ENCODE measurements around the gene NPHP4.

The NPHP4 gene

GRCh38 chr1:5938101-5938646 lies 54.1 kb downstream of the NPHP4 start:
- no peak overlapping the region for H3K4me2 ChIP-seq (ENCODE audit: low read length)
- no peaks in the 10 kb centered on the region for H4K20me1 ChIP-seq (ENCODE audit: control insufficient read depth, insufficient read depth, low read depth, low read length)
- no peaks in the 10 kb centered on the region for H3K27me3 ChIP-seq (ENCODE audit: control insufficient read depth, low read length)
- no peak for TF ChIP-seq EZH2phosphoT487 (IDR thresholded peaks at IDR 0.05; ENCODE audit: borderline replicate concordance, low read length)
- TF ChIP-seq, protein P1, sequence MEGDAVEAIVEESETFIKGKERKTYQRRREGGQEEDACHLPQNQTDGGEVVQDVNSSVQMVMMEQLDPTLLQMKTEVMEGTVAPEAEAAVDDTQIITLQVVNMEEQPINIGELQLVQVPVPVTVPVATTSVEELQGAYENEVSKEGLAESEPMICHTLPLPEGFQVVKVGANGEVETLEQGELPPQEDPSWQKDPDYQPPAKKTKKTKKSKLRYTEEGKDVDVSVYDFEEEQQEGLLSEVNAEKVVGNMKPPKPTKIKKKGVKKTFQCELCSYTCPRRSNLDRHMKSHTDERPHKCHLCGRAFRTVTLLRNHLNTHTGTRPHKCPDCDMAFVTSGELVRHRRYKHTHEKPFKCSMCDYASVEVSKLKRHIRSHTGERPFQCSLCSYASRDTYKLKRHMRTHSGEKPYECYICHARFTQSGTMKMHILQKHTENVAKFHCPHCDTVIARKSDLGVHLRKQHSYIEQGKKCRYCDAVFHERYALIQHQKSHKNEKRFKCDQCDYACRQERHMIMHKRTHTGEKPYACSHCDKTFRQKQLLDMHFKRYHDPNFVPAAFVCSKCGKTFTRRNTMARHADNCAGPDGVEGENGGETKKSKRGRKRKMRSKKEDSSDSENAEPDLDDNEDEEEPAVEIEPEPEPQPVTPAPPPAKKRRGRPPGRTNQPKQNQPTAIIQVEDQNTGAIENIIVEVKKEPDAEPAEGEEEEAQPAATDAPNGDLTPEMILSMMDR (IDR thresholded peaks at IDR 0.05; ENCODE audit: low read depth, low read length, poor library complexity, severe bottlenecking) = no peak
- H3K36me3 ChIP-seq (ENCODE audit: control insufficient read depth, low read length) = no peaks in the 10 kb centered on the region
- no peaks in the 10 kb centered on the region for H3K79me2 ChIP-seq (ENCODE audit: control insufficient read depth, low read length)
- no peaks in the 10 kb centered on the region for H3K4me1 ChIP-seq (ENCODE audit: control insufficient read depth, low read length)
- no peaks in the 10 kb centered on the region for H3F3A ChIP-seq (ENCODE audit: control insufficient read depth, insufficient read depth)
- no peak overlapping the region for H3K4me3 ChIP-seq (ENCODE audit: low read length)
- H3K27ac ChIP-seq (ENCODE audit: low read depth, low read length) = no peak overlapping the region
- no peaks in the 10 kb centered on the region for H3K9me3 ChIP-seq (ENCODE audit: control insufficient read depth, insufficient read depth, low read length)
- H3K9me2 ChIP-seq (replicated peaks; ENCODE audit: control insufficient read depth, low read length) = no peaks in the 10 kb centered on the region

DNA sequence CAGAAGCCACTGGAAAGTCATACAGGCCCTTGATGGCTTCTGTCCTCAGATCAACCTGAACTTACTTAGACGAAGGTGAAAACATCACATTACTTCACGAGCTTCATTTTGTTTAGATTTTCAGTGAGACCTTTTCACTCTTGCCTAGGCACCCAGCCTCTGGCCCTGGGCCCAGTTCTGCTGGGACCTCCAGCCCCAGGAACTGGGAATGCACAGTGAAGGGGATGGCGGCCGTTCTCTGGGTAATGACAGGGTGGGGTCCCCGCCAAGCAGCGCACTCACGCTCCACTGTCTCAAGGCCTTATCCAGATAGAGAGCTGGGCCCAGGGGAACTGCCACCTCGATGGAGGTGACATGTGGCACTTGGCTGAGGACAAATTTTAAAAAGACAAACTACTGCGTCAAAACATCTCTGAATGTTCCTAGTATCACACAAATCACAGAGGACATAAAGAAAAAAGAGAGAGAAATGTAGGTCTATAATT lies 54.8 kb downstream of the NPHP4 start:
- Histone ChIP-seq H3F3A (ENCODE audit: control insufficient read depth, insufficient read depth) (no peaks in the 10 kb centered on the region), H3K27me3 (ENCODE audit: control insufficient read depth, low read length) (no peaks in the 10 kb centered on the region), H3K79me2 (ENCODE audit: control insufficient read depth, low read length) (no peaks in the 10 kb centered on the region), H3K4me3 (ENCODE audit: low read length) (no peak overlapping the region), H3K4me1 (ENCODE audit: control insufficient read depth, low read length) (no peaks in the 10 kb centered on the region), H3K9me3 (ENCODE audit: control insufficient read depth, insufficient read depth, low read length) (no peaks in the 10 kb centered on the region), H3K4me2 (ENCODE audit: low read length) (no peak overlapping the region), H4K20me1 (ENCODE audit: control insufficient read depth, insufficient read depth, low read depth, low read length) (no peaks in the 10 kb centered on the region), H3K9me2 (replicated peaks; ENCODE audit: control insufficient read depth, low read length) (no peaks in the 10 kb centered on the region), H3K36me3 (ENCODE audit: control insufficient read depth, low read length) (no peaks in the 10 kb centered on the region; the same call in 1 of the 2 replicates), H3K27ac (ENCODE audit: low read depth, low read length) (no peak overlapping the region)
- TF ChIP-seq EZH2phosphoT487 (IDR thresholded peaks at IDR 0.05; ENCODE audit: borderline replicate concordance, low read length) = no peak
- TF ChIP-seq, protein P1 (IDR thresholded peaks at IDR 0.05; ENCODE audit: low read depth, low read length, poor library complexity, severe bottlenecking) = no peak

DNA sequence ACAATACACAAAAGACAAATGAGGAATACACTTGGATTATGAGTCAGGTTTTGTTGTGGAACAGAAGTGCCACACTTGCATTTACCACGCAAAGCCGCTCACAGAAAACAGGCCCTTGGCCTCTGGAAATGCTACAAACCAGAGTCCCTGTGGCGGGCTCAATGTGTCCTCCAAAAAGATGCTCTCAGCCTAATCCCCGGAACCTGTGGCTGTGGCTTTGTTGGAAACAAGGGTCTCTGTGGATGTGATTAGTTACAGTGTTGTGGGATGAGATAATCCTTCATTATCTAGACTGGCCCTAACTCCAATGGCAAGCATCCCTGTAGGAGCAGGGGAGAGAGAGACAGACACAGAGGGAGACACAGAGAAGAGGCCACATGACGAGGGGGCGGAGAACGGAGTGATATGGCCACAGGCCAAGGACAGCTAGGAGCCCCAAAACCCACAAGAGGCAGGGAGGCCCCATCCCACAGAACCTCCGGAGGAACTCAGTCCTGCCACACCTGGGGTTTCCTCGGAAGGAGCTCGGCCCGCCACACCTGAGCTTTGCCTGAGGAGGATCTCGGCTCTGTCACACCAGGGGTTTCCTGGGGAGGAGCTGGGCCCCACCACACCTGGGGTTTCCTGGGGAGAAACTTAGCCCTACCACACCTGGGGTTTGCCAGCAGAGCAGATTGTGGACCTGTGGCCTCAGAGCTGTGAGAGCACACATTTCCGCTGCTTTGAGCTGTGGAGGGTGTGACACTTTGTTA lies 55.4 kb downstream of the NPHP4 start:
- no peak overlapping the region for H3K27ac ChIP-seq (ENCODE audit: low read depth, low read length)

More for the DNA sequence above, 55.4 kb downstream of the NPHP4 start:
- H3K79me2 ChIP-seq (ENCODE audit: control insufficient read depth, low read length) = no peaks in the 10 kb centered on the region
- no peaks in the 10 kb centered on the region for H3K27me3 ChIP-seq (ENCODE audit: control insufficient read depth, low read length)
- TF ChIP-seq, protein P1 (IDR thresholded peaks at IDR 0.05; ENCODE audit: low read depth, low read length, poor library complexity, severe bottlenecking) = no peak
- TF ChIP-seq EZH2phosphoT487 (IDR thresholded peaks at IDR 0.05; ENCODE audit: borderline replicate concordance, low read length) = no peak
- peaks cover 3% of the 10 kb centered on the region; the same call in 1 of the 2 replicates for H3K36me3 ChIP-seq (ENCODE audit: control insufficient read depth, low read length)
- no peaks in the 10 kb centered on the region for H3K4me1 ChIP-seq (ENCODE audit: control insufficient read depth, low read length)
- no peaks in the 10 kb centered on the region for H3F3A ChIP-seq (ENCODE audit: control insufficient read depth, insufficient read depth)
- no peaks in the 10 kb centered on the region for H3K9me2 ChIP-seq (replicated peaks; ENCODE audit: control insufficient read depth, low read length)
- no peaks in the 10 kb centered on the region for H3K9me3 ChIP-seq (ENCODE audit: control insufficient read depth, insufficient read depth, low read length)
- H3K4me3 ChIP-seq (ENCODE audit: low read length) = no peak overlapping the region
- no peaks in the 10 kb centered on the region for H4K20me1 ChIP-seq (ENCODE audit: control insufficient read depth, insufficient read depth, low read depth, low read length)
- H3K4me2 ChIP-seq (ENCODE audit: low read length) = no peak overlapping the region
